ENCODE data around the gene ASTN2. TPM values are rescaled to one million over a fixed set of nuclear protein-coding genes. Genes with fewer than 3 reads are reported as not detected.

Gene ASTN2
- polyA plus RNA-seq, 1 experiment: 6.6 TPM

- TF ChIP-seq CTCF (IDR thresholded peaks at IDR 0.05; ENCODE audit: low read depth, low read length): no peak
- ChIA-PET CTCF (no interaction called here), POLR2A (no interaction called here)
- Histone ChIP-seq H3K27me3 (ENCODE audit: control insufficient read depth, insufficient read depth, low read length) (peaks cover 18% of the 10 kb centered on the region), H3K9me3 (ENCODE audit: control insufficient read depth, insufficient read depth, low read length) (no peaks in the 10 kb centered on the region; the same call in 1 of the 2 replicates), H3K27ac (ENCODE audit: low read depth, low read length) (no peak overlapping the region), H3K4me3 (ENCODE audit: low read depth, low read length) (no peak overlapping the region)
- no peak for DNase-seq (ENCODE audit: low read depth, low spot score)
Observed at GRCh38 chr9:117418111-117418510, 3.3 kb upstream of the ASTN2 start.

- no peak overlapping the region for H3K27ac ChIP-seq (ENCODE audit: low read depth, low read length)
- no peak for DNase-seq (ENCODE audit: low read depth, low spot score)
- no peaks in the 10 kb centered on the region; the same call in 1 of the 2 replicates for H3K9me3 ChIP-seq (ENCODE audit: control insufficient read depth, insufficient read depth, low read length)
- POLR2A ChIA-PET: no interaction called here
- no peak for TF ChIP-seq CTCF (IDR thresholded peaks at IDR 0.05; ENCODE audit: low read depth, low read length)
- no peak overlapping the region for H3K4me3 ChIP-seq (ENCODE audit: low read depth, low read length)
- peaks cover 23% of the 10 kb centered on the region for H3K27me3 ChIP-seq (ENCODE audit: control insufficient read depth, insufficient read depth, low read length)
- CTCF ChIA-PET: no interaction called here
Observed at GRCh38 chr9:117416856-117417255, 2.0 kb upstream of the ASTN2 start.

GRCh38 chr9:117415358-117415914 lies 579 bp upstream of the ASTN2 start:
- ChIA-PET POLR2A (no interaction called here), CTCF (no interaction called here)
- no peak for DNase-seq (ENCODE audit: low read depth, low spot score)
- Histone ChIP-seq H3K27me3 (ENCODE audit: control insufficient read depth, insufficient read depth, low read length) (peaks cover 23% of the 10 kb centered on the region), H3K27ac (ENCODE audit: low read depth, low read length) (no peak overlapping the region), H3K9me3 (ENCODE audit: control insufficient read depth, insufficient read depth, low read length) (no peaks in the 10 kb centered on the region; the same call in 1 of the 2 replicates), H3K4me3 (ENCODE audit: low read depth, low read length) (no peak overlapping the region)
- TF ChIP-seq CTCF (IDR thresholded peaks at IDR 0.05; ENCODE audit: low read depth, low read length): no peak

- ChIA-PET POLR2A (no interaction called here), CTCF (no interaction called here)
- Histone ChIP-seq H3K9me3 (ENCODE audit: control insufficient read depth, insufficient read depth, low read length) (no peaks in the 10 kb centered on the region; the same call in 1 of the 2 replicates), H3K27me3 (ENCODE audit: control insufficient read depth, insufficient read depth, low read length) (peaks cover 23% of the 10 kb centered on the region), H3K4me3 (ENCODE audit: low read depth, low read length) (peak overlapping the region; percentile 10; the same call in 1 of the 2 replicates), H3K27ac (ENCODE audit: low read depth, low read length) (no peak overlapping the region)
- DNase-seq (ENCODE audit: low read depth, low spot score): no peak
- TF ChIP-seq CTCF (IDR thresholded peaks at IDR 0.05; ENCODE audit: low read depth, low read length): no peak
Observed at GRCh38 chr9:117414220-117414905, 494 bp downstream of the ASTN2 start.

Measured in AG04450 (cell line).